HEK293 (cell line): Measurements from ENCODE around the gene OR11H6.

Experiments
- CTCF ChIP-seq: fragments of 450-650 bp; formaldehyde crosslinking; IDR thresholded peaks from 2 replicates; pipeline ENCODE4 v1.5.1; 2016; ENCODE audit warnings: missing biosample characterization, missing genetic modification characterization
- ZNF280C ChIP-seq: fragments of 450-650 bp; formaldehyde crosslinking; IDR thresholded peaks from 2 replicates; pipeline ENCODE4 v1.5.1; 2016; ENCODE audit warnings: missing biosample characterization, missing genetic modification characterization

- TF ChIP-seq CTCF (tag by site-specific recombination) = no peak
- no peak for TF ChIP-seq ZNF280C
These were observed 44.3 kb upstream of the OR11H6 start for GRCh38 chr14:20179218-20179617.
